ENCODE results near the gene CEACAM20. TPM values are rescaled to one million over a fixed set of nuclear protein-coding genes. Genes with fewer than 3 reads are reported as not detected.
"Not testable (repeated sequence)": the region's sequence is repeated elsewhere in the genome, so short reads cannot be mapped to it uniquely, and the experiment has no call there.

CEACAM20 gene
- total and polyA plus RNA-seq, 5 donors = not detected

- intact Hi-C loops (cut with DNase I) = no loop called here
- ATAC-seq = no peak
- Histone ChIP-seq H3K27me3 (ENCODE audit: control insufficient read depth, insufficient read depth) (no peaks in the 10 kb centered on the region), H3K4me1 (ENCODE audit: control insufficient read depth, insufficient read depth, low read length) (no peaks in the 10 kb centered on the region), H3K9me3 (ENCODE audit: control insufficient read depth, low read length) (peaks cover 42% of the 10 kb centered on the region), H3K4me3 (ENCODE audit: low read length) (no peak overlapping the region), H3K27ac (ENCODE audit: low read length) (no peak overlapping the region)
- 97% methylated on average over 7 of the region's 7 CpGs for WGBS
- DNase-seq = no peak
These were observed 52.7 kb downstream of the CEACAM20 start for GRCh38 chr19:44476559-44477408.

DNA sequence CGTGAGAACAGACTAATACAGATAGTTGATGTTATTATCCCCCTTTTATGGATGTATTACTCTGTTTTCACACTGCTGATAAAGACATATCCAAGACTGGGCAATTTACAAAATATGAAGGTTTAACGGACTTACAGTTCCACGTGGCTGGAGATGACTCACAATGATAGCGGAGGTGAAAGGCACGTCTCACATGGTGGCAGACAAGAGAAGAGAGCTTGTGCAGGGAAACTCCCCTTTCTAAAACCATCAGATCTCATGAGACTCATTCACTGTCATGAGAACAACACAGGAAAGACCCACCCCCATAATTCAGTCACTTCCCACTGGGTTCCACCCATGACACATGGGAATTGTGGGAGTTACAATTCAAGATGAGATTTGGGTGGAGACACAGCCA is 60.7 kb downstream of the CEACAM20 start:
- intact Hi-C loops (cut with DNase I); ATAC-seq; DNase-seq; H3K27ac ChIP-seq (ENCODE audit: low read length); H3K27me3 ChIP-seq (ENCODE audit: control insufficient read depth, insufficient read depth); H3K4me1 ChIP-seq (ENCODE audit: control insufficient read depth, insufficient read depth, low read length); H3K4me3 ChIP-seq (ENCODE audit: low read length): not testable (repeated sequence)
- H3K9me3 ChIP-seq (ENCODE audit: control insufficient read depth, low read length) = peaks cover 32% of the 10 kb centered on the region
- WGBS = 72% methylated on average over 5 of the region's 5 CpGs

DNA sequence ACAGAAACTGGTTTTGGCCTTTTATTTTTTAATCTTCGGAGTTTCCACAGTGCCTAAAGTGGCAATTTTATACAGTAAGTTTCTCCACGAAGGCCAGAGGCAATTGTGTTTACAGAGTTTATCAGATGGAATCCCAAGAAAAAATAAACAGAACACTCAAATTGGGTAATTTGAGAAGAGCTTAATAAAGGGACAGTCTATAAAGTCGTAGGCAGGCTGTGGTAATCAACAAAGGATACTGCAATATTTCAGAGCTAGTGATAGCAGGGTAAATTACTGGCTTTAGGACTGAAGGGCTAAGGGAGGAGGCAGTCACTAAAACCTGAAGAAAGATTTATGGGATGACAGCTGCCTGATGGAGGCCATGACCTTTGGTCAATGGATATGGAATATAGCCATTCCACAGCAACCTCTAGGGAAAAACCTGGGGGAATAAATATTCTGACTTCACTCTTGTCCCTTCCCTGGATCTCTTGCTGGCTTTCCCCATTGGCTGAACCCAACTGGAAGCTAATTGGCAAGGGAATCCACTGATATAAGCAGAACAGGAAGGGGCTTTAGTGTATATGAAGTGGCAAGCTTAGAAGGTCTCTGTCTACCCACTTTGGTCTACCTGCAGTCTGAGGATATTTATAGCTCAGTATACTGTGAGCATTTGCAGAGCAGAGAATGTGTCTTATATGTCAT is 66.7 kb downstream of the CEACAM20 start:
- H3K27me3 ChIP-seq (ENCODE audit: control insufficient read depth, insufficient read depth); DNase-seq; ATAC-seq; intact Hi-C loops (cut with DNase I); H3K4me1 ChIP-seq (ENCODE audit: control insufficient read depth, insufficient read depth, low read length); H3K9me3 ChIP-seq (ENCODE audit: control insufficient read depth, low read length); H3K27ac ChIP-seq (ENCODE audit: low read length); H3K4me3 ChIP-seq (ENCODE audit: low read length): not testable (repeated sequence)
- 48% methylated on average over 3 of the region's 3 CpGs for WGBS

Other genes with a start within 250 kb of the CEACAM20 start
- 1 to 10 TPM; 5.0 to 5.2 (median 5.1) TPM for gene ZNF235, start 224.7 kb downstream of the CEACAM20 start, total RNA-seq
- gene ZNF235, start 224.7 kb downstream of the CEACAM20 start, polyA plus RNA-seq = 3.0 TPM
- gene ZNF112, start 173.0 kb downstream of the CEACAM20 start, total RNA-seq = 1 to 10 TPM; 5.2 to 7.3 (median 5.9) TPM
- 2.6 TPM for gene ZNF112, start 173.0 kb downstream of the CEACAM20 start, polyA plus RNA-seq
- gene ZNF285, start 128.1 kb downstream of the CEACAM20 start, total RNA-seq = 1 to 10 TPM; 2.7 to 5.5 (median 3.9) TPM
- gene ZNF285, start 128.1 kb downstream of the CEACAM20 start, polyA plus RNA-seq = 2.2 TPM
- gene ZNF229, start 81.2 kb downstream of the CEACAM20 start, total RNA-seq = 1 to 10 TPM; 7.0 to 7.8 (median 7.2) TPM
- gene ZNF229, start 81.2 kb downstream of the CEACAM20 start, polyA plus RNA-seq = 3.3 TPM
- gene ZNF180, start 29.2 kb downstream of the CEACAM20 start, total RNA-seq = 1 to 10 TPM; 5.3 to 6.5 (median 6.0) TPM
- gene ZNF180, start 29.2 kb downstream of the CEACAM20 start, polyA plus RNA-seq = 2.6 TPM
- gene IGSF23, start 83.9 kb upstream of the CEACAM20 start, total RNA-seq = not detected
- gene IGSF23, start 83.9 kb upstream of the CEACAM20 start, polyA plus RNA-seq = not detected
- 10 to 100 TPM; 25.0 to 44.8 (median 33.9) TPM for gene PVR, start 114.2 kb upstream of the CEACAM20 start, total RNA-seq
- gene PVR, start 114.2 kb upstream of the CEACAM20 start, polyA plus RNA-seq = 27.3 TPM
- 1 to 10 TPM; 1.8 to 6.1 (median 2.3) TPM for gene CEACAM19, start 141.8 kb upstream of the CEACAM20 start, total RNA-seq
- gene CEACAM19, start 141.8 kb upstream of the CEACAM20 start, polyA plus RNA-seq = 4.4 TPM
- not detected for gene CEACAM16, start 169.5 kb upstream of the CEACAM20 start, total RNA-seq
- gene CEACAM16, start 169.5 kb upstream of the CEACAM20 start, polyA plus RNA-seq = not detected
- 10 to 100 TPM; 14.9 to 39.4 (median 17.9) TPM for gene BCL3, start 219.0 kb upstream of the CEACAM20 start, total RNA-seq
- gene BCL3, start 219.0 kb upstream of the CEACAM20 start, polyA plus RNA-seq = 25.8 TPM
- gene CBLC, start 248.2 kb upstream of the CEACAM20 start, total RNA-seq = not detected
- not detected for gene CBLC, start 248.2 kb upstream of the CEACAM20 start, polyA plus RNA-seq

Data from right cardiac atrium (tissue), 5 donors.